Stimulated activated CD8-positive, alpha-beta memory T cell treated with anti-CD3 and anti-CD28 coated beads, Interleukin-2, amount 100 ng/mL, for 48 hours (primary cell): ENCODE results near the gene GABARAP.

Experiments used
- DNase-seq, 2 donors: peaks; one replicate each; pipeline ENCODE4 v3.0.0-alpha.2; 2020; ENCODE audit warnings: low read depth in 2 of 2

GABARAP gene

DNA sequence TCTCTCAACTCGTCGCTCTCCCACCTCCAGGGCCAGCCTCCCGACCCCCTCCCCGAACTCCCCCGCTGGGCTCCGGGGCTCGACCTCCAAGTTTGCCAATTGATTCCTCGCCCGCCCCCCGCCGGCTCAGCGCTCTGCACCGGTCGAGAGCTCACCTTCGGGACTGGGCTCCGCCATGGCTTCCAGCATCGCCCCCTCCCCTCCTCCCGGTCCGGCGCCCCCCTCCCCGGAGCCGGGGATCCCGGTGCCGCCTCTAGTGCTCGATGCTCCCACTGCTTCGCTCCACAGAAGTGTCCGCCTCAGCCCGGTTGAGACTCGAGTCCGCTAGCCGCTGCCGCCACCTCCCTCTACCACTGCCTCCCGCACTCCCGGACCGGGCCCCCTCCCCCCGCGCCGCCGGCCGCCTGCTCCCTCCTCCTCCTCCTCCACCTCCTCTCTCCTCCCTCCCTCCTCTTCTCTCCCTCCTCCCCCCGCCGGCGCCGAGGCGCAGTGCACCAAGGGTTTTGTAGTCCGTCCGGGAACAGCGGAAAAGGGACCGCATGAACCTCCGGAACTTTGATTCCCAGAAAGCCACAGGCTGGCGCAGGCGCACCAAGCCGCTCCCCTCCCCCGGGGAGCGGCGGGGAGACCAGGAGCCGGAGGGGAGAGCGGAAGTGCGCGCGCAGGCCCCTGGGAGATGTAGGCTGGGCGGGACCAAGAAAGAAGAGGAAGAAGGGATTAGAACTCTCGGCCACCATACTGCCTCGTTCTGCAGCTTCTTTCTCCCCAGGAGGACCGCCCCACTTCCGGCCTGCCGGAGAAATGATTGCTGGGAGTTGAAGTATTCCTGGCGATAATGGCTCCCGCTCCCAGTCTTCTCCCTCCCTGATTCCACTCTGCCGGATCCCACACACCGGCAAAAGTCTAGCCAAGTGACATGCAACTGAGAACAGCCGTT, 2.9 kb downstream of the GABARAP start, which contains the start of gene PHF23:
Gene PHF23, minus strand, starts transcription at position 367 of the 937 bp plus-strand sequence. Its CDS starts 178 bp downstream, at position 189.
- DNase-seq = peak; percentile 95 to 97

GRCh38 chr17:7238420-7239090, 3.7 kb downstream of the GABARAP start:
- no peak for DNase-seq

DNA sequence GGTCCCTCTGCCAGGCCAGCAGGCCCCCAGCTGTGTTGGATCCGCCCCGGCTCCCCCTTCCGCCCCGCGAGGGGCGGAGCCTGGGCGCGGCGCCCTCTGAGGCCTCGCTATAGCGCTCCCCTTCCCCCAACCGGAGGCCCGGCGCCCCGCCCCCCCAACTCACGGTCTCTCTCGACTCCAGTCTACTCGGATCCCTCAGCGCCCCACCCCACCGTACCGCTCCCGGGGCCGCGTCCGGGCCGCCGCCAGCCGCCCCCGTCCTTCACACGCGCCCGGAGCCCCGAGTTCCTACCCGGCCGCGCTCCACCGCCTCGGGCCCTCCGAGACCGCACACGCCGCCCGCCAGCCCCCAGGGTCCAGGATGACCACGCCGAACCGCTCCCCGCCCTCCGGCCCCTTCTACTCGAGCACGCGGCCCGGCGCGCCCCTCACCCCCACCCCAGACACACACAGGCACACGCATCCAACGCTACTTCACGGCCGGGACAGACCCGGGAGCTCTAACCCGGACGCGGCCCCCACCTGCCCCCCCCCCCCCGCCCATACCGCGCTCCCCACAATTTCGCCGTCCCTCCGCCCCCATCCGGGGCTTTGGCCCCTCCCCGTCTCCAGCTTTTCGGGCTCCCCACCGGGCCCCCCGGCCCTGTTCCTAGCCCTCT, 4.4 kb downstream of the GABARAP start:
- DNase-seq = peak; percentile 81 to 90

- no peak for DNase-seq
Observed at GRCh38 chr17:7237266-7237760, 4.9 kb downstream of the GABARAP start.

DNA sequence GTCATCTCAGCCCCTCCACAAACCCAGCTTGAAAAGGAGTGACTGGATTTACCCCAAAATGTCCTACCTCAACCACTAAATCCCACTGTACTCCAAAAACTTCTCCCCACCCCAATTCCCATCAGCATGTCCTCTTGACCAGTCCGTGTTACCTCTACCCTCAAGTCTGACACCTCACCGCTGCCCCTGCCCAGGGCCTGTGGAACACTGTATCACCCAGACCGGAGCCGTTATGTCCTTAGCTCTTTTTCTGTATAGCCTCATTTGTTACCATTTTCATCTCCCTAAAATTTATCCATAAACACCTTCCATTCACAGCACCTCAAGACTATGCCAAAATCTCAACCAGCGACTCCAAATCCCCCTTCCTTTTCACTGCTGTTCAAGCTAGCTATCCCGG, 5.4 kb downstream of the GABARAP start:
- DNase-seq = no peak

GRCh38 chr17:7235693-7236665, 6.3 kb downstream of the GABARAP start:
- DNase-seq = no peak

DNA sequence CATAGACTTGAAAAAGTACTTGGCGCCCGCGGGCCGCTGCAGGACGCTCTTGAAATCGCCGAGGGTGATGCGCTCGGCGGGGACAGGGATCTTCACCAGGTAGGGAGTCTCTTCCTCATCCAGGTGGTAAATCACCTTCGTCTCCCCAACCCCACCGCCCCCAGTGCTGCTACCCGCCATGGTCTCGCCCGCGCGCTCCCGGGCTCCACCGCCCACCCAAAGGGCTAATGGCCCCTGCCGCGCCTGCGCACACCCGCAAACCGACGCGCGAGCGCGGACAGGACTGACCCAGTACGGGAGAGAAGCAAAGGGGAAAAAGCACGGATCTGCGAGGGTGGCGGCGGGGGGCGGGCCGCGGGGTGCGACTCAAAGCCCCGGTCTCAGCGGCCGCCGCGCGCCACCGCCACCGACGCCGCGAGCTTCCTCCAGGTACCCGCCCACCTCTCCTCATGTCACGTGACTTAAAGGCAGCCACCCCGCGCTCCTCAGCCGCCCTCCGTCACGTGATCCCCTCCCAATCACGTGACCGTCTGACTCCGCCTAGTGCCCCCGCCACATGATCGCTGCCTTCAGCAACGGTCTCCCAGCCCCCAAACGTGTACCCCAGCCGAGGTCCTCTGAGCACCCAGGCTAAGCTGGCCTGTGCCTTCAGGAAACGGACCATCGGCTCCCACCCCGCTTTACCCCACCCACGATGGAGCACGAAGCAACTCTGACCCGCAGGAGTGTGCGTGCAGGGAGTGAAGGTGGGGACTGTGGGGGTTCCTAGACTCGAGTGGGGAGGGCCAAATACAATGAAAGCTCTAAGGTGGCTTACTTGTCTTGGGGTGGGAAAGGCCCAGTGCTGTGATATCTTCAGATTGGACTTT, 7.9 kb downstream of the GABARAP start, which contains the start of gene DVL2:
Gene DVL2, minus strand, starts transcription at position 435 of the 869 bp plus-strand sequence. Its CDS starts 255 bp downstream, at position 180.
- peak; percentile 90 to 94 for DNase-seq

DNA sequence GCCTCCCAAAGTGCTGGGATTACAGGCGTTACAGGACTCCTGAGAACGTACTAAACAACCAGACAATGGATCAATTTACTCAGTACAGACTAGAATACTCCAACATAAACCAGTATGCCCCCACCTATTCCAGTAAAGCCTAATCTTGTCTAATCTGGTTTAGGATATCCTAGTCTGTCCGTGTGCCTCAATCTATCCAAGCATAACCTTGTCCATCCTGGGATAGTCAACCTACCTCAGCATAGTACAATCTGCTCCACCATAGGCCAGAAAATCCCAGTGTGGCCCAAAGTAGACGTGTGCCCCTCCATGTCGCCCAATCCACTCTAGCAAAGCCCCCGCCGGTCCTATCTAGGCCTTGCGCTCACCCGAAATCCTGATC, 8.6 kb downstream of the GABARAP start:
- no peak for DNase-seq

DNA sequence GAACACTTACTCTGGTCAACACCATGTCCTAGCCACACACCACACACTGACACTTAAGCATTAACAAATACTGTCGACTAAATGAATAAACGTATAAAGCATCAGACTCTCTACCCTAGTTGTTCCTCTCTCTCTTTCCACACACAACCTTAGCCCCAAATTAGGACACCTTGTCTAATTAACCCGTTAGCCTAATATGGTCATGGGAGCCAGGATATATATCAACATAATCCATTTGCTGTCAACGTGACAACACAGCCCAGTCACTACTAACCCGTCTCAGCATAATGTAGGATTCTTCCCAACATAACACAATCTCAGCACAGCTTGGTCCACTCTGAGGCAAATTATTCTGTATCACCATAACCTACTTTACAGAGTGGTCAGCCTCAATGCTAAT, 10.1 kb downstream of the GABARAP start:
- no peak for DNase-seq

GRCh38 chr17:7229504-7229903, 12.7 kb downstream of the GABARAP start:
- DNase-seq = no peak

GRCh38 chr17:7228920-7229319, 13.3 kb downstream of the GABARAP start:
- no peak for DNase-seq

- no peak for DNase-seq
Observed at GRCh38 chr17:7226721-7227710, 15.2 kb downstream of the GABARAP start.

DNA sequence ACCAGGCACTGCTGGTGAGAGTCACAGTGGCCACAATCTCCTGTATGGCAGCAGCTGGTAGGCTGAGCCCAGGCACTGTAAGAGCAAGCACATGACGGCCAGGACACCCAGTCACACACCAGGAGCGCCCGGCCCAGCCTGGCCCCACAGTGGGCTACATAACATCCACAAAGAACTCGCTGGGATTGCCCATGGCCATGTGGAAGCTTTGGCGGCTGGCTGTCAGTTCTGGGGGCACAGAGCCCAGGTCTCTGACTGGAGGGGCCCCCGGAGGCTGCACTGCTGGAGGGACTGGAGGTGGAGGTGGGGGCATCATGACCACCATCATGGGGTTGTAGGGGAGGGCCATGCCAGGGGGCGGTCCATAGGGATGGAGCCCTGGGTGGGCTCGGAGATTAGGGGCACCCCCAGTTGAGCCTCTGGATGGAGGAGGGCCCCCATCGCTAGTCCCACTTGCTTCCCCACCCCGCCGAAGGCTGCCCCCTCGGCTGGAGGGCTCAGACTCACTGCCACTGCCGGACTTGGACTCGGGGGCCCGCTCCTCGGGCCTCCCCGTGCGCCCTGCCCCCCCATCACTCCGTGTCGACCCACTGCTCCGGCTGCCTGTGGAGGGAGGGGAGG, 16.4 kb downstream of the GABARAP start:
- no peak for DNase-seq

DNA sequence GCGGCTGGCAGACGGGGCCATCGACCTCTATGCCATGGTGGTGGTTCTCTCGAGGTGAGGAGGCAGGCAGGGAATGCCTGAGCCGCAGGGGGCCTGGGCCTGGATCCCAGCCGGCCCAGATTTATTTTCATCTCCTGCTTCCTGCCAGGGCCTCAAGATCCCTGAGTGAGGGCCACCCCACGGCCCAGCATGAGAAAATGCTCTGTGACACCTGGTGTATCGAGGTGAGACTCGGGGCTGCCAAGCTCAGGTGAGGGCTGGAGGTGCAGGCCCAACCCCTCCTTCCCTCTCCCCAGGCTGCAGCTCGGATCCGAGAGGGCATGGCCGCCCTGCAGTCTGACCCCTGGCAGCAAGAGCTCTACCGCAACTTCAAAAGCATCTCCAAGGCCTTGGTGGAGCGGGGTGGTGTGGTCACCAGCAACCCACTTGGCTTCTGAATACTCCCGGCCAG, 17.6 kb downstream of the GABARAP start:
- DNase-seq = no peak

GRCh38 chr17:7224110-7224509, 18.1 kb downstream of the GABARAP start:
- DNase-seq = no peak

GRCh38 chr17:7223375-7223774, 18.9 kb downstream of the GABARAP start:
- DNase-seq = no peak

- DNase-seq = no peak
Observed at GRCh38 chr17:7222972-7223292, 19.3 kb downstream of the GABARAP start.
